ENCODE results near the gene PTGER2. TPM values are rescaled to one million over a fixed set of nuclear protein-coding genes. Genes with fewer than 3 reads are reported as not detected.

Gene PTGER2
- polyA plus RNA-seq, 1 of the 3 experiments (the other 2 are of a cell fraction), result 0.67 TPM

GRCh38 chr14:52325126-52325525 lies 11.0 kb downstream of the PTGER2 start:
- Histone ChIP-seq H3K4me1 (ENCODE audit: control insufficient read depth in 1 of 2, insufficient read depth in 2 of 2, low read depth in 1 of 2, low read length in 1 of 2) (peaks cover 7 to 8% of the 10 kb centered on the region in 2 experiments; a peak in 2 of 4 replicates), H3K27ac (ENCODE audit: low read depth in 2 of 2, low read length in 1 of 2) (no peak overlapping the region), H3K79me2 (ENCODE audit: insufficient read depth) (no peaks in the 10 kb centered on the region), H3K9me2 (no peaks in the 10 kb centered on the region), H3F3A (replicated peaks; ENCODE audit: insufficient read depth) (peaks cover 5% of the 10 kb centered on the region), H4K20me1 (ENCODE audit: insufficient read depth) (no peaks in the 10 kb centered on the region), H3K9me3 (no peaks in the 10 kb centered on the region), H3K36me3 (replicated peaks in 1 of 2; ENCODE audit: control insufficient read depth in 1 of 2, insufficient read depth in 2 of 2, low read length in 1 of 2) (no peaks in the 10 kb centered on the region), H3K9ac (no peak overlapping the region), H2AFZ (ENCODE audit: low read depth) (no peak overlapping the region), H3K4me2 (no peak overlapping the region), H3K4me3 (ENCODE audit: low read depth in 2 of 2, low read length in 1 of 2) (no peak overlapping the region), H3K27me3 (ENCODE audit: insufficient read depth) (no peaks in the 10 kb centered on the region)
- CTCF ChIA-PET, result interaction anchor here (0.9 to 1.0 kb wide), 2 partner anchors 10 to 25 kb away, joined by 3 read pairs; no protein-coding TSS in a partner anchor
- 80% methylated on average over 3 of the region's 3 CpGs for WGBS (ENCODE audit: low lambda C conversion rate)
- POLR2A ChIA-PET, result no interaction called here
- DNase-seq, result no peak
- TF ChIP-seq RFX5 (IDR thresholded peaks at IDR 0.05; ENCODE audit: low read length), result no peak
- no peak for TF ChIP-seq NRF1 (IDR thresholded peaks at IDR 0.05; ENCODE audit: low read depth, low read length)
- TF ChIP-seq REST (IDR thresholded peaks at IDR 0.05; ENCODE audit: low read depth, low read length), result no peak
- TF ChIP-seq RAD21 (IDR thresholded peaks at IDR 0.05; ENCODE audit: low read length), result no peak
- TF ChIP-seq FOXM1 (IDR thresholded peaks at IDR 0.05; ENCODE audit: low read depth), result no peak
- no peak for TF ChIP-seq MEF2A (IDR thresholded peaks at IDR 0.05; ENCODE audit: borderline replicate concordance, low read depth)
- no peak for TF ChIP-seq NFIC (IDR thresholded peaks at IDR 0.05; ENCODE audit: borderline replicate concordance)
- TF ChIP-seq JUND (IDR thresholded peaks at IDR 0.05), result no peak
- no peak for TF ChIP-seq FOXJ3 (CRISPR knock-in tag; IDR thresholded peaks at IDR 0.05)
- no peak for TF ChIP-seq MXI1 (IDR thresholded peaks at IDR 0.05; ENCODE audit: low read depth, low read length)
- no peak for TF ChIP-seq ELF1 (IDR thresholded peaks at IDR 0.05)
- TF ChIP-seq TEAD4 (IDR thresholded peaks at IDR 0.05; ENCODE audit: borderline replicate concordance, insufficient read depth), result no peak
- no peak for TF ChIP-seq RCOR1 (IDR thresholded peaks at IDR 0.05; ENCODE audit: low read length)
- TF ChIP-seq, protein P1, sequence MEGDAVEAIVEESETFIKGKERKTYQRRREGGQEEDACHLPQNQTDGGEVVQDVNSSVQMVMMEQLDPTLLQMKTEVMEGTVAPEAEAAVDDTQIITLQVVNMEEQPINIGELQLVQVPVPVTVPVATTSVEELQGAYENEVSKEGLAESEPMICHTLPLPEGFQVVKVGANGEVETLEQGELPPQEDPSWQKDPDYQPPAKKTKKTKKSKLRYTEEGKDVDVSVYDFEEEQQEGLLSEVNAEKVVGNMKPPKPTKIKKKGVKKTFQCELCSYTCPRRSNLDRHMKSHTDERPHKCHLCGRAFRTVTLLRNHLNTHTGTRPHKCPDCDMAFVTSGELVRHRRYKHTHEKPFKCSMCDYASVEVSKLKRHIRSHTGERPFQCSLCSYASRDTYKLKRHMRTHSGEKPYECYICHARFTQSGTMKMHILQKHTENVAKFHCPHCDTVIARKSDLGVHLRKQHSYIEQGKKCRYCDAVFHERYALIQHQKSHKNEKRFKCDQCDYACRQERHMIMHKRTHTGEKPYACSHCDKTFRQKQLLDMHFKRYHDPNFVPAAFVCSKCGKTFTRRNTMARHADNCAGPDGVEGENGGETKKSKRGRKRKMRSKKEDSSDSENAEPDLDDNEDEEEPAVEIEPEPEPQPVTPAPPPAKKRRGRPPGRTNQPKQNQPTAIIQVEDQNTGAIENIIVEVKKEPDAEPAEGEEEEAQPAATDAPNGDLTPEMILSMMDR (IDR thresholded peaks at IDR 0.05), result no peak
- no peak for TF ChIP-seq TAF1 (IDR thresholded peaks at IDR 0.05; ENCODE audit: borderline replicate concordance, low read depth, low read length)
- TF ChIP-seq, protein P2, sequence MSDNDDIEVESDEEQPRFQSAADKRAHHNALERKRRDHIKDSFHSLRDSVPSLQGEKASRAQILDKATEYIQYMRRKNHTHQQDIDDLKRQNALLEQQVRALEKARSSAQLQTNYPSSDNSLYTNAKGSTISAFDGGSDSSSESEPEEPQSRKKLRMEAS (IDR thresholded peaks at IDR 0.05; ENCODE audit: low read depth), result no peak

All from SK-N-SH (cell line).